Measurements from ENCODE around the gene SYNE1. TPM values are rescaled to one million over a fixed set of nuclear protein-coding genes. Genes with fewer than 3 reads are reported as not detected.
A peak's percentile ranks its signal among the peaks of the same experiment; 100 is the strongest.

The SYNE1 gene
- total and polyA plus RNA-seq, 2 of the 8 experiments (the other 6 are each of a cell fraction or from before 2014, with no cell fraction given): 2.8 to 5.5 TPM

- Histone ChIP-seq H3K79me1 (ENCODE audit: low read depth, low read length) (no peaks in the 10 kb centered on the region), H3K23me2 (ENCODE audit: low read depth, low read length) (no peaks in the 10 kb centered on the region), H3K23ac (ENCODE audit: insufficient read length) (no peak overlapping the region), H3K9ac (replicated peaks in 1 of 4; ENCODE audit: extremely low read depth in 1 of 4, low read depth in 3 of 4, low read length in 3 of 4) (no peak overlapping the region), H3K14ac (ENCODE audit: insufficient read length) (no peak overlapping the region), H3K4me1 (replicated peaks in 1 of 4; ENCODE audit: control insufficient read depth in 3 of 4, insufficient read depth in 4 of 4, low read length in 3 of 4) (no peaks in the 10 kb centered on the region), H3K79me2 (ENCODE audit: control insufficient read depth in 1 of 2, insufficient read depth in 2 of 2, low read length in 2 of 2) (no peaks in the 10 kb centered on the region), H2BK5ac (ENCODE audit: low read depth, low read length) (no peak overlapping the region), H3K27ac (ENCODE audit: low read depth, low read length) (no peak overlapping the region), H3K36me3 (ENCODE audit: control insufficient read depth in 2 of 4, insufficient read depth in 4 of 4, low read length in 3 of 4) (no peaks in the 10 kb centered on the region), H2BK12ac (ENCODE audit: low read depth, low read length) (no peak overlapping the region), H3K27me3 (replicated peaks in 1 of 4; ENCODE audit: control insufficient read depth in 3 of 4, extremely low read depth in 1 of 4, insufficient read depth in 3 of 4, low read length in 3 of 4) (no peaks in the 10 kb centered on the region), H2BK15ac (ENCODE audit: low read length) (no peak overlapping the region), H4K91ac (replicated peaks; ENCODE audit: insufficient read length, low read length) (no peak overlapping the region), H3K4me2 (ENCODE audit: insufficient read depth in 1 of 2, low read depth in 2 of 2, low read length in 2 of 2) (no peak overlapping the region), H4K20me1 (replicated peaks in 1 of 2; ENCODE audit: control insufficient read depth in 1 of 2, insufficient read depth in 2 of 2, low read length in 2 of 2) (no peaks in the 10 kb centered on the region), H4K8ac (ENCODE audit: extremely low read depth, insufficient read depth, low read length) (no peak overlapping the region), H2AFZ (ENCODE audit: low read length) (no peak overlapping the region), H3K4me3 (ENCODE audit: extremely low read depth in 1 of 4, insufficient read depth in 2 of 4, low read depth in 3 of 4, low read length in 4 of 4) (no peak overlapping the region), H3K56ac (replicated peaks; ENCODE audit: insufficient read length, low read depth, low read length) (no peak overlapping the region), H3K9me3 (ENCODE audit: insufficient read depth in 2 of 2, low read depth in 1 of 2, low read length in 1 of 2) (no peaks in the 10 kb centered on the region), H2BK20ac (ENCODE audit: low read length) (no peak overlapping the region), H3K18ac (ENCODE audit: extremely low read depth, low read length) (no peak overlapping the region), H2BK120ac (replicated peaks; ENCODE audit: low read depth, low read length) (no peak overlapping the region), H2AK5ac (ENCODE audit: low read depth, low read length) (no peak overlapping the region), H4K5ac (ENCODE audit: insufficient read length, low read depth, low read length) (no peak overlapping the region), H3K4ac (replicated peaks; ENCODE audit: insufficient read length, low read depth, low read length) (no peak overlapping the region)
- 42% methylated on average over 1 of the region's 1 CpG; no CpG with 5 or more reads in 1 of the 2 experiments for WGBS, 2 experiments (ENCODE audit: extremely low coverage in 1 of 2, insufficient coverage in 1 of 2, insufficient read length in 1 of 2, insufficient replicate concordance in 2 of 2, low coverage in 1 of 2, low lambda C conversion rate in 2 of 2, missing lambda C conversion rate in 1 of 2)
- DNase-seq (ENCODE audit: low read depth in 1 of 2, low spot score in 2 of 2) (no peak), FAIRE-seq (no peak)
- TF ChIP-seq CREB1 (IDR thresholded peaks at IDR 0.05) (no peak), RAD21 (IDR thresholded peaks at IDR 0.05 in 1 of 2, conservative IDR thresholded peaks at IDR 0.05 in 1 of 2; ENCODE audit: low read depth in 2 of 2, low read length in 2 of 2) (peak; percentile 66 to 71), CTCF (IDR thresholded peaks at IDR 0.05; ENCODE audit: control extremely low read depth in 1 of 3, insufficient read depth in 1 of 3, low read depth in 1 of 3, low read length in 3 of 3) (peak in 2 of 3 experiments; percentile 30 to 39; a peak in 2 of 4 replicates)
- ChIA-PET POLR2A (ENCODE audit: partially characterized antibody) (no interaction called here), CTCF (ENCODE audit: partially characterized antibody) (interaction anchor here (0.9 to 2.8 kb wide), 13 partner anchors 11 to 239 kb away, joined by 3 to 12 read pairs (median 3); no protein-coding TSS in a partner anchor)
These were observed 32.7 kb upstream of the SYNE1 start for GRCh38 chr6:152669895-152670294.

All from H1 (cell line).